ENCODE data around the gene RPL22. TPM values are rescaled to one million over a fixed set of nuclear protein-coding genes. Genes with fewer than 3 reads are reported as not detected.

Gene RPL22
- total and polyA plus RNA-seq, 2 of the 8 experiments (the other 6 are each of a cell fraction or from before 2014, with no cell fraction given): 133 to 521 TPM

GRCh38 chr1:6185151-6185550 is 14.2 kb downstream of the RPL22 start:
- no peak for DNase-seq (ENCODE audit: low read depth in 1 of 2, low spot score in 2 of 2)

More at GRCh38 chr1:6185151-6185550, 14.2 kb downstream of the RPL22 start:
- no peak overlapping the region for H2AFZ ChIP-seq (ENCODE audit: low read length)
- no peak overlapping the region for H3K4me3 ChIP-seq (ENCODE audit: extremely low read depth in 1 of 4, insufficient read depth in 2 of 4, low read depth in 3 of 4, low read length in 4 of 4)
- no peaks in the 10 kb centered on the region for H3K9me3 ChIP-seq (ENCODE audit: insufficient read depth in 2 of 2, low read depth in 1 of 2, low read length in 1 of 2)
- H4K8ac ChIP-seq (ENCODE audit: extremely low read depth, insufficient read depth, low read length): no peak overlapping the region
- H3K4me1 ChIP-seq (replicated peaks in 1 of 4; ENCODE audit: control insufficient read depth in 3 of 4, insufficient read depth in 4 of 4, low read length in 3 of 4): peaks cover 7 to 12% (median 8%) of the 10 kb centered on the region in 4 experiments
- peaks cover 0 to 32% of the 10 kb centered on the region in 2 experiments; a peak in 3 of 4 replicates for H3K79me2 ChIP-seq (ENCODE audit: control insufficient read depth in 1 of 2, insufficient read depth in 2 of 2, low read length in 2 of 2)
- TF ChIP-seq JUN (IDR thresholded peaks at IDR 0.05; ENCODE audit: low read depth, low read length): no peak
- TF ChIP-seq PHF8 (conservative IDR thresholded peaks at IDR 0.05; ENCODE audit: low read depth, low read length): no peak
- no peak for TF ChIP-seq SIX5 (IDR thresholded peaks at IDR 0.05; ENCODE audit: low read depth, low read length)
- no peak for TF ChIP-seq E2F6 (IDR thresholded peaks at IDR 0.05)
- TF ChIP-seq ATF2 (IDR thresholded peaks at IDR 0.05; ENCODE audit: low read length): no peak
- TF ChIP-seq BRCA1 (IDR thresholded peaks at IDR 0.05; ENCODE audit: low read depth, low read length): no peak
- no peak for TF ChIP-seq RBBP5 (IDR thresholded peaks at IDR 0.05; ENCODE audit: borderline replicate concordance, low read depth, low read length)
- H2BK12ac ChIP-seq (ENCODE audit: low read depth, low read length): no peak overlapping the region
- CTCF ChIA-PET (ENCODE audit: partially characterized antibody): interaction anchor here (0.6 to 3.9 kb wide), 38 partner anchors 9 to 219 kb away, joined by 3 to 27 read pairs (median 4); partner anchors contain the start of gene RNF207
- POLR2A ChIA-PET (ENCODE audit: partially characterized antibody): interaction anchor here (0.7 to 6.0 kb wide), 11 partner anchors 10 to 143 kb away, joined by 3 to 50 read pairs (median 5); partner anchors contain the start of genes RNF207 and RPL22
- H3K18ac ChIP-seq (ENCODE audit: extremely low read depth, low read length): no peak overlapping the region
- H3K23me2 ChIP-seq (ENCODE audit: low read depth, low read length): no peaks in the 10 kb centered on the region; the same call in 1 of the 2 replicates
- H3K23ac ChIP-seq (ENCODE audit: insufficient read length): no peak overlapping the region
- H4K5ac ChIP-seq (ENCODE audit: insufficient read length, low read depth, low read length): no peak overlapping the region
- H3K27me3 ChIP-seq (replicated peaks in 1 of 4; ENCODE audit: control insufficient read depth in 3 of 4, extremely low read depth in 1 of 4, insufficient read depth in 3 of 4, low read length in 3 of 4): peaks cover 0 to 19% (median 12%) of the 10 kb centered on the region in 4 experiments; a peak in 6 of 7 replicates
- H3K4ac ChIP-seq (replicated peaks; ENCODE audit: insufficient read length, low read depth, low read length): no peak overlapping the region
- H3K56ac ChIP-seq (replicated peaks; ENCODE audit: insufficient read length, low read depth, low read length): no peak overlapping the region
- FAIRE-seq: no peak
- no peak overlapping the region for H2BK5ac ChIP-seq (ENCODE audit: low read depth, low read length)
- H2BK15ac ChIP-seq (ENCODE audit: low read length): no peak overlapping the region
- no peak overlapping the region for H4K91ac ChIP-seq (replicated peaks; ENCODE audit: insufficient read length, low read length)
- H2BK20ac ChIP-seq (ENCODE audit: low read length): no peak overlapping the region
- H4K20me1 ChIP-seq (replicated peaks in 1 of 2; ENCODE audit: control insufficient read depth in 1 of 2, insufficient read depth in 2 of 2, low read length in 2 of 2): peaks cover 13 to 27% of the 10 kb centered on the region in 2 experiments
- peaks cover 6% of the 10 kb centered on the region for H3K79me1 ChIP-seq (ENCODE audit: low read depth, low read length)
- H3K27ac ChIP-seq (ENCODE audit: low read depth, low read length): no peak overlapping the region
- peaks cover 12 to 44% (median 21%) of the 10 kb centered on the region in 4 experiments; a peak in 7 of 8 replicates for H3K36me3 ChIP-seq (ENCODE audit: control insufficient read depth in 2 of 4, insufficient read depth in 4 of 4, low read length in 3 of 4)
- peak overlapping the region in 1 of 4 experiments; percentile 0; a peak in 3 of 7 replicates for H3K9ac ChIP-seq (replicated peaks in 1 of 4; ENCODE audit: extremely low read depth in 1 of 4, low read depth in 3 of 4, low read length in 3 of 4)
- H3K4me2 ChIP-seq (ENCODE audit: insufficient read depth in 1 of 2, low read depth in 2 of 2, low read length in 2 of 2): peak overlapping the region; percentile 13 to 43; a peak in 2 of 4 replicates
- 70% methylated on average over 3 of the region's 3 CpGs; no CpG with 5 or more reads in 1 of the 2 experiments for WGBS, 2 experiments (ENCODE audit: extremely low coverage in 1 of 2, insufficient coverage in 1 of 2, insufficient read length in 1 of 2, insufficient replicate concordance in 2 of 2, low coverage in 1 of 2, low lambda C conversion rate in 2 of 2, missing lambda C conversion rate in 1 of 2)
- H2AK5ac ChIP-seq (ENCODE audit: low read depth, low read length): no peak overlapping the region
- no peak overlapping the region for H3K14ac ChIP-seq (ENCODE audit: insufficient read length)
- H2BK120ac ChIP-seq (replicated peaks; ENCODE audit: low read depth, low read length): no peak overlapping the region
